Adipocyte (in vitro differentiated cells): Measurements from ENCODE around the gene STING1.
"Not testable (repeated sequence)": the region's sequence is repeated elsewhere in the genome, so short reads cannot be mapped to it uniquely, and the experiment has no call there.

Experiments
- DNase-seq: peaks from one replicate; pipeline ENCODE4 v3.0.0-alpha.2; 2015; ENCODE audit warnings: low read depth
- H3K27me3 ChIP-seq: replicated peaks from 2 replicates; pipeline ENCODE4 v1.7.0; 2013; ENCODE audit warnings: mild to moderate bottlenecking, low read length, moderate library complexity; ENCODE audit not compliant: control insufficient read depth, insufficient read depth
- H3K36me3 ChIP-seq: 2 replicates; pipeline ENCODE4 v1.7.0; 2013; ENCODE audit warnings: low read length, mild to moderate bottlenecking, moderate library complexity; ENCODE audit not compliant: control insufficient read depth, insufficient read depth, severe bottlenecking
- H3K4me1 ChIP-seq: 2 replicates; pipeline ENCODE4 v1.7.0; 2013; ENCODE audit warnings: mild to moderate bottlenecking, low read length, moderate library complexity; ENCODE audit not compliant: control insufficient read depth, insufficient read depth
- H3K4me3 ChIP-seq: 2 replicates; pipeline ENCODE4 v1.7.0; 2013; ENCODE audit warnings: mild to moderate bottlenecking, low read length, moderate library complexity
- H3K9ac ChIP-seq: 2 replicates; pipeline ENCODE4 v1.7.0; 2013; ENCODE audit warnings: mild to moderate bottlenecking, low read length, moderate library complexity
- H3K9me3 ChIP-seq: 2 replicates; pipeline ENCODE4 v1.7.0; 2013; ENCODE audit warnings: mild to moderate bottlenecking, low read length, moderate library complexity; ENCODE audit not compliant: control insufficient read depth

Gene STING1

DNA sequence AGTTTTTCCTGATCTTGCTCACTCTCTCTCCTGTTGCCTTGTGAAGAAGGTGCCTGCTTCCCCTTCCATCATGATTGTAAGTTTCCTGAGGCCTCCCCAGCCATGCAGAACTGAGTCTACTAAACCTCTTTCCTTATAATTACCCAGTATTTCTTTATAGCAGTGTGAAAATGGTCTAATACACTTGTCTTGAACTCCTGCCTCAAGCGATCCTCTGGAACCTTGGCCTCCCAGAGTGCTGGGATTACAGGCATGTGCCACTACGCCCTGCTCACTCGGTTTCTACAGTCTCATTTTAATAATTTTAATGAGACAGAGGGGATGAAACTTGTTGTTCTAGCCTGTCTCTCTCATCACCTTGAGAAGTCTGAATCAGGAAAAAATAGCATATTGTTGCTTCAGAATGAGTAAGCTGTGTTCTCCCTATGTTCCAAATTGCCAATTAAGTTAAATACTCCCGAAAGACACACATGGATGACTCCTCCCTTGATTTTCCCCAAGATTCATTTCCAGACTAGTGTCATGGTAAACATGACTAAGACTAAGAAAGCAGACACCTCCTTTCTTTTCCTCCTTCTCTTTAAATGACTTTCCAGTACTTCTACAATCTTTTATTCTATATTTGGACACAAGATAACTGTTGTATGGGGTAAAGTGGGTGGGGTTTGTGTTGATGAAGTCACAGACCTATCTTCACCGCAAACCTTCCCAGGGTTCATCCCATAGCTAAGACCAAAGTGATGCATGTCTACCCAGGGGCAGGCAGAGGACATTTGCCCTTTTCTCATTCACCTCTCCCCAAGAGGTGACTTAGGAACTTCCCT, 35.4 kb downstream of the STING1 start:
- Histone ChIP-seq H3K36me3 (no peaks in the 10 kb centered on the region), H3K9me3 (no peaks in the 10 kb centered on the region), H3K4me1 (peaks cover 8% of the 10 kb centered on the region), H3K9ac (no peak overlapping the region), H3K4me3 (no peak overlapping the region), H3K27me3 (no peaks in the 10 kb centered on the region)
- DNase-seq = no peak

DNA sequence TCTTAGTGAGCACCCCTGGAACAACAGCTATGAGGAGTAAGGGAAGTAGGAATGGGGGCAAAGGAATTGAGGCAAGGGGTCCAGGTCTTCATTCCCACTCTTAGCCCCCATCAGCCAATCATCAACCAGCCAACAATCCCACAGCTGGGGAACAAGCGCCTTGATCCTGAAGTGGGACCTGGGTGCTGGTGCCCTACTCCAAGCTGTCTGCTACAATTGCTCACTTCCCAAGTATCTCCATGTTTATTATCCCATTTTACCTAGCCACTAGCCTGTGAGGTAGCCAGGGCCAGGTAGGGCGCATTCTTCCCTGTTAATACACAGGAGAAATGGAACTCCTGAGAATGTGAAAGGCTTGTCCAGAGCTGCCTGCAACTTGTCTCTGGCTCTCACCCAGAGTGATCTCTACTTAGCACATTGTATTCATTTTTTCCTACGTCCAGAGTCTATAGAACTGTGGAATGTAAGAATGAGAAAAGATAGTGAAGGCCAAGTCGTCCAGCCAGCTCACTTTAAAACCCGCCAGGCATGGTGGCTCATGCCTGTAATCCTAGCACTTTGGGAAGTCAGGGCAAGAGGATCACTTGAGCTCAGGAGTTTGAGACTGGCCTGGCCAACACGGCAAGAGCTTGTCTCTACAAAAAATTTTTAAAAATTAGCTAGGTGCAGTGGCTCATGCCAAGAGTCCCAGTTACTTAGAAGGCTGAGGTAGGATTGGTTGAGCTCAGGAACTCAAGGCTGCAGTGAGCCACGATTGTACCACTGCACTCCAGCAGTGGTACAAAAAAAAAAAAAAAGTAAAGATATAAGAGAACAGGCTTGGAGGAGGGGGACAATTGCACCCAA, 37.0 kb downstream of the STING1 start:
- Histone ChIP-seq H3K4me3 (no peak overlapping the region), H3K9me3 (no peaks in the 10 kb centered on the region), H3K9ac (no peak overlapping the region)

DNA sequence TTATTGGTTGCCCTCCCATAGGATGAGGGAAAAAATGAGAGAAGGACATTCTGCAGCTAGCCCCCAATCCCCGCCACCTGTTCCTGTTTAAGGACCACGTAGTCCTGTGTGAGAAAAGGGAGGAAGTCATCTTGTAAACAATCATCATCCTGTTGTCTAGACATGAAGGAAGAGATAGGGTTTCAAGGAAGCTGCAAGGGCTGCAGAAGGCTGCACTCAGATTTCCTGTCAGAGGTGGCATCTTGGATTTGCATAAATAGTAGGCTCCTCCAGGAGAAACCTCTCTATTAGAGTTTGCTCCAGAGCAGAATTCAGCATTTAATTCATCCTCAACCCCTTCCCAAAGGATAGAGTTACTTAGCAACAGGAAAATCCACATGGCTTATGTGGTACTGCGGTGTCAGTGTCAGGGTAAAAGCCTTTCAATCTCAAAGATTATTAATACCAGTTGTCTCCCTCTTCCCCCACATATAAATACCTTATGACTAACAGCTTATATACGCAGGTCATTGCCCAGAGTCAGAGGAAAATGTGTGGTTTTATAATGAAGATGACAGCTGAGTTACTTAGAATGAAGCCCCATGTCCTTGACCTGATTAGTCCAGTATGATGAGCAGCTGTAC, 38.6 kb downstream of the STING1 start:
- Histone ChIP-seq H3K4me3 (no peak overlapping the region), H3K36me3 (no peaks in the 10 kb centered on the region), H3K27me3 (no peaks in the 10 kb centered on the region), H3K9ac (no peak overlapping the region), H3K9me3 (no peaks in the 10 kb centered on the region), H3K4me1 (peaks cover 12% of the 10 kb centered on the region)
- peak; percentile 47 for DNase-seq

More for the DNA sequence above, 37.0 kb downstream of the STING1 start:
- Histone ChIP-seq H3K27me3 (no peaks in the 10 kb centered on the region), H3K36me3 (no peaks in the 10 kb centered on the region), H3K4me1 (peaks cover 8% of the 10 kb centered on the region)
- peak; percentile 70 for DNase-seq

DNA sequence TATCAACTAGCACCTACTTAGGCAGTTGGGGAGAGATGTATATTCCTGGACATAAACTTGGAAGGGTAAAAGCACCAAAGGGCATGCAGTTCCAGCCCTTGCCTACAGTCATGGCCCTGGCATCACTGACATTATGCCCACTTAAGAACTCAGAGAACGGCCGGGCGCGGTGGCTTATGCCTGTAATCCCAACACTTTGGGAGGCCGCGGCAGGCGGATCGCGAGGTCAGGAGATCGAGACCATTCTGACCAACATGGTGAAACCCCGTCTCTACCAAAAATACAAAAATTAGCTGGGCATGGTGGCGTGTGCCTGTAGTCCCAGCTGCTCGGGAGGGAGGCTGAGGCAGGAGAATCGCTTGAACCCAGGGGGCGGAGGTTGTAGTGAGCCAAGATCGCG, 42.1 kb downstream of the STING1 start:
- not testable (repeated sequence) for H3K9me3 ChIP-seq

DNA sequence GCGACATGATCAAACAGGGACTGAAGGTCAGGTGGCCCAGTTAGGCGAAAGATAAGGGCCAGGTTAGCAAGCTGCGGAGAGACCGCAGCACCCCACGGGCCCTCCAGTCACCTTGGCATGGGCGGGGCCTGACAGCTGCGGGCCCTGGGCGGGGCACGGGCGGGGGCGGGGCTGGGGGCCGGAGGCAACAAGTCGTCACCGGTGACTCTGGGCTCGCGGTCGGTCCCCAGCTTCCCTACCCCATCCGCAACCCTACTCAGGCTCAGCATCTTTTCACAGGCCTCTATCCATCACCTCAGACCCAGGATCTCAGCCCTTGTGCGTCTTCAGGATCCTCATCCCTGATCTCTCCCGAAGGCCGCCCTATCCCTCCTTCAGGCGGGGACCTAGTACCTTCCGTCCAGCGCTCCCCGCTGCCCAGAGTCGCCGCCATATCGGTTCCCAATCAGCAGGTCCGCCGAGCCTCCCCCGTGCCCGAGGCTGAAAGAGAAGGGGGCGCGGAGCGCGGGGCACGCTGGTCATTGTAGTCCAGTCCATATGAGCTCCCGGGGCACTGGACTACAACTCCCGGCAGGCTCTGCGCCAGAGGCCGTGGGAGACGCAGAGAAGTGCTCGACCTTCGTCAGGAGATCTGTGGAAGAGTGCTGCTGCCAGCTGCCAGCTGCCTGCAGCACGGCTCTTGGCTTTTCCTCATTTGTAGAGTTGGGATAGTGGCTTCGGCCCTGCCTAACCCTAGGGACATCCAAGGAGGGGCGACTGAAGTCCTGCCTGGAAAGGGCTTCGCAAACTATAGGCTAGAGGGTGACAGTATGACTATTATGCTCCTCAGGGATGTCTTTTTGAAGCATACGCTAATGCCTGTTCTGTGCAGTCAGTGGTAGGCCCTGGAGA, 43.3 kb downstream of the STING1 start, which contains the start of gene DNAJC18:
TSS of gene DNAJC18 (minus strand) at position 513 of the 891 bp plus-strand sequence. CDS start at position 433, 80 bp downstream.
- peak within 1 kb of the TSS; percentile 97 for H3K4me3 ChIP-seq
- peak within 1 kb of the TSS; percentile 94 for H3K9ac ChIP-seq
- DNase-seq = peak; percentile 97
- H3K9me3 ChIP-seq = no peaks in the 10 kb centered on the region
- H3K4me1 ChIP-seq = peaks cover 6% of the 10 kb centered on the region
- H3K27me3 ChIP-seq = no peaks in the 10 kb centered on the region
- no peaks in the 10 kb centered on the region for H3K36me3 ChIP-seq

More for the DNA sequence above, 42.1 kb downstream of the STING1 start:
- H3K36me3 ChIP-seq, H3K9ac ChIP-seq, H3K27me3 ChIP-seq, H3K4me1 ChIP-seq, H3K4me3 ChIP-seq, DNase-seq: not testable (repeated sequence)

DNA sequence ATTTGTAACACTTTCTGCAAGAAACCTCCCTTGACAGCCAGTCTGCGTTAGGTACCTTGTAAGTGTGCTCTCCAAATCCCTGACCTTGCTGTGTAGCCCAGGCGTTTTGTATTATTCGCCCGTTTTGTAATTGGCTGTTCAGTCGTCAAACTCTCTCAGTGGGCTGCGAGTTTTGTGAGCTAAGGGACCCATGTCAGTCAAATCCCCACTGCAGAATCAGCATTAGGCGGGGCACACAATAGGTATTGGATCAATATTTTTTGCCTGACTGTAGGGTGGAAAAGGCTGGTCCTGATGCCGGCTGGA, 43.9 kb downstream of the STING1 start:
- peaks cover 6% of the 10 kb centered on the region for H3K4me1 ChIP-seq
- peak overlapping the region; percentile 97 for H3K4me3 ChIP-seq
- H3K9me3 ChIP-seq = no peaks in the 10 kb centered on the region
- no peaks in the 10 kb centered on the region for H3K36me3 ChIP-seq
- DNase-seq = no peak
- peak overlapping the region; percentile 94 for H3K9ac ChIP-seq
- H3K27me3 ChIP-seq = no peaks in the 10 kb centered on the region

DNA sequence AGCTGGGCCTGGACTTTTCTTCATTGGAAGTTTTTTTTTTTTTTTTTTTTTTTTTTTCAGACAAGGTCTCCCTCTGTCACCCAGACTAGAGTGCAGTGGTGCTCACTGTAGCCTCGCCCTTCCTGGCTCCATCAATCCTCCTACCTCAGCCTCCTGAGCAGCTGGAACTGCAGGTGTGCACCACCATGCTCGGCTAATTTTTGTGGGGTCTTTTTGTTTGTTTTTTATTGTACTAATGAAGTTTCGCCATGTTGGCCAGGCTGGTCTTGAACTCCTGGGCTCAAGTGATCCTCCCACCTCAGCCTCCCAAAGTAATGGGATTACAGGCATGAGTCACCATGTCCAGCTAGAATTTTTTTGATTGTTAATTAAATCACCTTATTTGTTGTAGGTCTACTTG, 46.9 kb downstream of the STING1 start:
- Histone ChIP-seq H3K9ac (no peak overlapping the region), H3K36me3 (no peaks in the 10 kb centered on the region), H3K4me3 (no peak overlapping the region), H3K27me3 (no peaks in the 10 kb centered on the region), H3K4me1 (peaks cover 6% of the 10 kb centered on the region), H3K9me3 (no peaks in the 10 kb centered on the region)
- DNase-seq = no peak

DNA sequence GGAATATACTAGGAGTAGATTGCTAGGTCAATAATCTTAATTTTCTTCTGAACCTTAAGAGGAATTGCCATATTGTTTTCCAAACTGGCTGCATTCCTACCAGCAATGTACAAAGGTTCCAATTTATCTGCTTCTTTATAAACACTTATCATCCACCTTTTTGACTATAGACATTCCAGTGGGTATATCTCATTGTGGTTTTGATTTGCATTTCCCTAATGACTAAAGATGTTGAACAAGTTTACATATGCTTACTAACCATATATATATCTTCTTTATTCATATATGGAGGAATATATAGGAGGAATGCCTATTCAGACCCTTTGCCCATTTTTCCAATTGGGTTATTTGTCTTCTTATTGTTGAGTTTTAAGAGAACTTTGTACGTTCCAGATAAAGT, 50.9 kb downstream of the STING1 start:
- Histone ChIP-seq H3K4me3 (no peak overlapping the region), H3K9ac (no peak overlapping the region), H3K4me1 (no peaks in the 10 kb centered on the region), H3K36me3 (no peaks in the 10 kb centered on the region), H3K9me3 (no peaks in the 10 kb centered on the region), H3K27me3 (no peaks in the 10 kb centered on the region)
- DNase-seq = no peak

DNA sequence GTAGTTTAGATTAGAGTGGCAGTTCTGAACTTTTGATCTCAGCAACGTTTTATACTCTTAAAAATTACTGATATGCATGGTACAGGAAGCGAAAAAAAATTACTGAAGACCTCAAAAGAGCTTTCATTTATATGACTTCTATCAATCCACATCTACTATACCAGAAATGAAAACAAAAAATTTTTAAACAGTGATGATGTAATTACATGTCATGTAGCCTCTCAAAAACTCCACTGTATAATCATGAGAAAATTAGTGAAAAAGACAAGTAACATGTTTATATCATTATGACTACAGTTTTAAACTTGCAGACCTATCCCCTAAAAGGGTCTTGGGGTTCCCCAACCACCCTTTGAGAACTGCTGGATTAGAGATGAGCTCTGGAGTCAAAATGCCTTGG, 52.5 kb downstream of the STING1 start:
- H3K4me1 ChIP-seq = peaks cover 8% of the 10 kb centered on the region
- no peaks in the 10 kb centered on the region for H3K36me3 ChIP-seq
- no peak overlapping the region for H3K4me3 ChIP-seq
- no peak for DNase-seq
- H3K27me3 ChIP-seq = no peaks in the 10 kb centered on the region
- no peaks in the 10 kb centered on the region for H3K9me3 ChIP-seq
- H3K9ac ChIP-seq = no peak overlapping the region

DNA sequence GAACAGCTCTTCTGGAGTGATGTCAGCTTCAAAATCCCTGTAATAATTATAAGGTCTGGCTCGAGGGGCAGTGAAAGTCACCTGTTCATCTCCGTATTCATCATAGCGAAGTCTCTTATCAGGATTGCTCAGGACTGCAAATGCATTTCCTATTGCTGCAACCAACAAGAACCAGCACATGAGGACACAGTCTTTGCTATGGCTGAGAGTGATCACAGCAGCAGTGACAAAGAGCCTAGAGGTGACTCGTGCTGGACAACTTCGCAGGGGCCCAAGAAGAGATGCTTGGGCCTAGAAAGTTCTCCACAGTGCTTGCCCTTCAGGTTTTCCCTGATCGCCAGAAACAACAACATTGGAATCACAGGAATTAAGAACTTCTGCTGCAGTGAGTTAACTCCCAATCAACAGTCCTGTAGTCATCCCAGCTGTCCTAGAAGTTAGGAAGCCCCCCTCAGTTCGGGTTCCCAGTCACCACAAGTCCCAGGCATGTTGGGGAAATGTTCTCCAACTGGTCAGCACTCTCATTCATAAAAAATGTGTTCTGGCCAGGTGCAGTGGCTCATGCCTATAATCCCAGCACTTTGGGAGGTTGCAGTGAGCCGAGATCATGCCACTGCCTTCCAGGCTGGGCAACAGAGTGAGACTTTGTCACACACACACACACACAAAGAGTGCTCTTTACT, 56.2 kb downstream of the STING1 start:
- DNase-seq = peak; percentile 60
- H3K9me3 ChIP-seq = no peaks in the 10 kb centered on the region
- H3K36me3 ChIP-seq = no peaks in the 10 kb centered on the region
- no peak overlapping the region for H3K9ac ChIP-seq
- H3K27me3 ChIP-seq = no peaks in the 10 kb centered on the region
- H3K4me1 ChIP-seq = peaks cover 8% of the 10 kb centered on the region
- no peak overlapping the region for H3K4me3 ChIP-seq
